ENCODE measurements around the gene ADAMTS19. TPM values are rescaled to one million over a fixed set of nuclear protein-coding genes. Genes with fewer than 3 reads are reported as not detected.
A peak's percentile ranks its signal among the peaks of the same experiment; 100 is the strongest.

The ADAMTS19 gene
- total and polyA plus RNA-seq, 2 of the 13 experiments (the other 11 are each of a cell fraction or from before 2014, with no cell fraction given): not detected

- Histone ChIP-seq H3K27me3 (ENCODE audit: control insufficient read depth in 1 of 2, insufficient read depth in 2 of 2, low read length in 2 of 2) (no peaks in the 10 kb centered on the region), H3K36me3 (replicated peaks in 1 of 2; ENCODE audit: control insufficient read depth in 1 of 2, insufficient read depth in 2 of 2, low read length in 2 of 2) (no peaks in the 10 kb centered on the region), H3K9me3 (ENCODE audit: low read length) (no peaks in the 10 kb centered on the region), H3K4me1 (ENCODE audit: insufficient read depth, low read length) (no peaks in the 10 kb centered on the region), H3K27ac (ENCODE audit: extremely low read length, insufficient read depth, low read length) (no peak overlapping the region), H3K4me3 (replicated peaks in 1 of 3; ENCODE audit: insufficient read depth in 1 of 3, low read depth in 2 of 3, low read length in 3 of 3) (no peak overlapping the region), H3K4me2 (ENCODE audit: low read depth, low read length) (no peak overlapping the region), H2AFZ (ENCODE audit: low read length) (no peak overlapping the region), H4K20me1 (ENCODE audit: insufficient read depth, low read length) (no peaks in the 10 kb centered on the region), H3K79me2 (ENCODE audit: insufficient read depth, low read length) (no peaks in the 10 kb centered on the region), H3K9ac (ENCODE audit: insufficient read depth, low read depth, low read length) (no peak overlapping the region)
- in situ Hi-C loops (cut with HindIII; ENCODE audit: extremely low pct_ligation_motif_present, low pct_unique_long_range_greater_than_20kb): no loop called here
- no TSS peak for BruUV-seq (replicated peaks)
- ATAC-seq (peak; percentile 70), DNase-seq (ENCODE audit: low spot score) (peak; percentile 13), FAIRE-seq (no peak)
- TF ChIP-seq DR1 (CRISPR knock-in tag; IDR thresholded peaks at IDR 0.05) (no peak), ZXDC (CRISPR knock-in tag; IDR thresholded peaks at IDR 0.05) (no peak), ZNF160 (CRISPR knock-in tag; IDR thresholded peaks at IDR 0.05) (no peak), SAFB2 (CRISPR knock-in tag; IDR thresholded peaks at IDR 0.05; ENCODE audit: borderline replicate concordance, low read depth) (no peak), ZNF382 (CRISPR knock-in tag; IDR thresholded peaks at IDR 0.05; ENCODE audit: borderline replicate concordance) (no peak), NR2F1 (CRISPR knock-in tag; IDR thresholded peaks at IDR 0.05) (no peak), AGO1 (IDR thresholded peaks at IDR 0.05; ENCODE audit: low read depth, low read length, poor library complexity, severe bottlenecking) (no peak), ZNF264 (CRISPR knock-in tag; IDR thresholded peaks at IDR 0.05) (no peak), ZNF557 (CRISPR knock-in tag; IDR thresholded peaks at IDR 0.05) (no peak), PHF20 (CRISPR knock-in tag; IDR thresholded peaks at IDR 0.05) (no peak), KMT2A (CRISPR knock-in tag; IDR thresholded peaks at IDR 0.05) (no peak), NFIC (IDR thresholded peaks at IDR 0.05; ENCODE audit: low read length) (no peak), ISL2 (CRISPR knock-in tag; IDR thresholded peaks at IDR 0.05) (no peak)
- intact Hi-C loops (cut with micrococcal nuclease; ENCODE audit: unreplicated experiment): no loop called here
- WGBS (ENCODE audit: low lambda C conversion rate): under 1% methylated on average over 4 of the region's 4 CpGs
- CTCF ChIA-PET (ENCODE audit: low intra/inter-chr PET ratio, low total read pairs): no interaction called here
- POLR2A ChIA-PET: no interaction called here
Measured at GRCh38 chr5:129541648-129542251, 81.7 kb downstream of the ADAMTS19 start.

Data from HepG2 (cell line).